NCI-H1930 (cell line): Measurements from ENCODE around the gene CASK.

Experiments
- DNase-seq, 2 experiments: peaks; one replicate each; lab custom pipeline; 2025; lab: John Stamatoyannopoulos, UW

CASK gene

GRCh38 chrX:41471786-41472185, 451.6 kb downstream of the CASK start:
- DNase-seq: no peak

DNA sequence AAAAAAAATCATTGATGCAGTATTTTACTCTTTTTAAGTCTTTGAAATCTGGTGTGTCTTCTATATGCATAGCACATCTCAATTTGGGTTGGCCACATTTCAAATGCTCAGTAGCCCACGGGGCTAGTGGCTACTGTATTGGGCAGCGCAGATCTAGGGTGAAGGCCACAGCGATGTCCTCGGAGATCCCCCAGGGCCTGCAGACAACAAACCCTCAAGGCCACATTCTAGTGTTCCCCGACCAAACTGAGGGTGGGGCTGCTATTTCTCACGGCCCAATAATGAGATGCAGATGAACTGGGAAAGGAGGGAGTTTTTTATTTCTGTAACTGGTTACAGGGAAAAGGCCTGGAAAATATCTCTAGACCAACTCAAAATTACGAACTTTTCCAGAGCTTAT, 452.6 kb downstream of the CASK start:
- DNase-seq: no peak

- DNase-seq: no peak
Observed at GRCh38 chrX:41468647-41469323, 454.6 kb downstream of the CASK start.
